DND-41 (cell line): ENCODE data around the gene CAPS2.

Experiments
- EZH2 ChIP-seq: IDR thresholded peaks from 3 replicates; pipeline ENCODE4 v1.6.1; 2012; ENCODE audit warnings: borderline replicate concordance, low read depth, mild to moderate bottlenecking, moderate library complexity, low read length, inconsistent platforms; ENCODE audit not compliant: severe bottlenecking
- TF ChIP-seq, protein P1 (sequence below): IDR thresholded peaks from 2 replicates; pipeline ENCODE4 v1.5.1; 2012; ENCODE audit warnings: borderline replicate concordance, low read length, moderate library complexity, mild to moderate bottlenecking; ENCODE audit not compliant: poor library complexity, severe bottlenecking; ENCODE audit errors: extremely low read depth

DNA sequence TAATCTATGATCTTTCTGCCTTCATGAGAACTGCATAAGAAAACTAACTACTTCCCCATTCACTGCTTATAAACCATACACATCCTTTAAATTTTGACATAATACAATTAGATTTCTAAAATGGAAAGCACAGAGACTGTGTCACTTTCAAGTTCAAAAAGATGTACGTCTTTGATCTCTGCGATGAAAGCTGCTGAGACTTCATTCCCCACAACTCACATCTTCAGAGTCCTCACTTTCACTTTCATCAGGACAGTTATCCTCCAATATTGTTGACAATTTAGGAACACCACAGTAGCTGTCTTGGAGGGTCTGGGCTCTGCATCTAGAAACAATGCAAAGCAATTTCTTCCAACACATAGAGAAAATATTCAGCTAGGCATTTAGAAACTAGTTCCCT lies 72.6 kb downstream of the CAPS2 start:
- TF ChIP-seq, protein P1, sequence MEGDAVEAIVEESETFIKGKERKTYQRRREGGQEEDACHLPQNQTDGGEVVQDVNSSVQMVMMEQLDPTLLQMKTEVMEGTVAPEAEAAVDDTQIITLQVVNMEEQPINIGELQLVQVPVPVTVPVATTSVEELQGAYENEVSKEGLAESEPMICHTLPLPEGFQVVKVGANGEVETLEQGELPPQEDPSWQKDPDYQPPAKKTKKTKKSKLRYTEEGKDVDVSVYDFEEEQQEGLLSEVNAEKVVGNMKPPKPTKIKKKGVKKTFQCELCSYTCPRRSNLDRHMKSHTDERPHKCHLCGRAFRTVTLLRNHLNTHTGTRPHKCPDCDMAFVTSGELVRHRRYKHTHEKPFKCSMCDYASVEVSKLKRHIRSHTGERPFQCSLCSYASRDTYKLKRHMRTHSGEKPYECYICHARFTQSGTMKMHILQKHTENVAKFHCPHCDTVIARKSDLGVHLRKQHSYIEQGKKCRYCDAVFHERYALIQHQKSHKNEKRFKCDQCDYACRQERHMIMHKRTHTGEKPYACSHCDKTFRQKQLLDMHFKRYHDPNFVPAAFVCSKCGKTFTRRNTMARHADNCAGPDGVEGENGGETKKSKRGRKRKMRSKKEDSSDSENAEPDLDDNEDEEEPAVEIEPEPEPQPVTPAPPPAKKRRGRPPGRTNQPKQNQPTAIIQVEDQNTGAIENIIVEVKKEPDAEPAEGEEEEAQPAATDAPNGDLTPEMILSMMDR, result no peak
- no peak for TF ChIP-seq EZH2
